ENCODE results near the gene MKLN1. TPM values are rescaled to one million over a fixed set of nuclear protein-coding genes. Genes with fewer than 3 reads are reported as not detected.

MKLN1 gene
- total and polyA plus RNA-seq, 2 donors from 2014 or later: 24.4 to 77.0 TPM

- no peak for DNase-seq
- peaks cover 0 to 2% (median 0%) of the 10 kb centered on the region in 3 donors for H3K9me3 ChIP-seq (ENCODE audit: control insufficient read depth in 2 of 3, insufficient read depth in 1 of 3, low read length in 3 of 3)
- H3K9ac ChIP-seq (ENCODE audit: low read length in 3 of 3): no peak overlapping the region
- H3K36me3 ChIP-seq (ENCODE audit: control insufficient read depth in 2 of 3, insufficient read depth in 3 of 3, low read length in 3 of 3): no peaks in the 10 kb centered on the region
- intact Hi-C loops (cut with DNase I): no loop called here
- H3K27me3 ChIP-seq (ENCODE audit: control insufficient read depth, insufficient read depth, low read length): no peaks in the 10 kb centered on the region
- H3K4me3 ChIP-seq (ENCODE audit: low read length in 3 of 3): no peak overlapping the region
- no peak for TF ChIP-seq CTCF (IDR thresholded peaks at IDR 0.05; ENCODE audit: borderline replicate concordance, extremely low read depth, insufficient read depth)
- no peak for FAIRE-seq
- peaks cover 0 to 4% (median 2%) of the 10 kb centered on the region in 3 donors for H3K4me1 ChIP-seq (ENCODE audit: control insufficient read depth in 2 of 3, insufficient read depth in 2 of 3, low read depth in 1 of 3, low read length in 3 of 3)
- no peak overlapping the region for H3K27ac ChIP-seq (ENCODE audit: low read depth in 2 of 2, low read length in 2 of 2)
These were observed 11.2 kb downstream of the MKLN1 start for GRCh38 chr7:131338691-131339390.

GRCh38 chr7:131341690-131342089, 14.0 kb downstream of the MKLN1 start:
- Histone ChIP-seq H3K36me3 (ENCODE audit: control insufficient read depth in 2 of 3, insufficient read depth in 3 of 3, low read length in 3 of 3) (no peaks in the 10 kb centered on the region), H3K27ac (ENCODE audit: low read depth in 2 of 2, low read length in 2 of 2) (no peak overlapping the region), H3K4me3 (ENCODE audit: low read length in 3 of 3) (no peak overlapping the region), H3K4me1 (ENCODE audit: control insufficient read depth in 2 of 3, insufficient read depth in 2 of 3, low read depth in 1 of 3, low read length in 3 of 3) (peaks cover 0 to 4% (median 2%) of the 10 kb centered on the region in 3 donors), H3K9me3 (ENCODE audit: control insufficient read depth in 2 of 3, insufficient read depth in 1 of 3, low read length in 3 of 3) (peaks cover 0 to 2% (median 0%) of the 10 kb centered on the region in 3 donors), H3K27me3 (ENCODE audit: control insufficient read depth, insufficient read depth, low read length) (no peaks in the 10 kb centered on the region), H3K9ac (ENCODE audit: low read length in 3 of 3) (no peak overlapping the region)
- no peak for FAIRE-seq
- DNase-seq: no peak
- no peak for TF ChIP-seq CTCF (IDR thresholded peaks at IDR 0.05; ENCODE audit: borderline replicate concordance, extremely low read depth, insufficient read depth)
- intact Hi-C loops (cut with DNase I): no loop called here

- no peak for FAIRE-seq
- DNase-seq: no peak
- no peak overlapping the region for H3K9ac ChIP-seq (ENCODE audit: low read length in 3 of 3)
These were observed 15.3 kb downstream of the MKLN1 start for GRCh38 chr7:131342864-131343442.

More at GRCh38 chr7:131342864-131343442, 15.3 kb downstream of the MKLN1 start:
- intact Hi-C loops (cut with DNase I): no loop called here
- Histone ChIP-seq H3K4me1 (ENCODE audit: control insufficient read depth in 2 of 3, insufficient read depth in 2 of 3, low read depth in 1 of 3, low read length in 3 of 3) (peaks cover 0 to 8% (median 5%) of the 10 kb centered on the region in 3 donors), H3K27ac (ENCODE audit: low read depth in 2 of 2, low read length in 2 of 2) (no peak overlapping the region), H3K9me3 (ENCODE audit: control insufficient read depth in 2 of 3, insufficient read depth in 1 of 3, low read length in 3 of 3) (no peaks in the 10 kb centered on the region), H3K36me3 (ENCODE audit: control insufficient read depth in 2 of 3, insufficient read depth in 3 of 3, low read length in 3 of 3) (no peaks in the 10 kb centered on the region), H3K4me3 (ENCODE audit: low read length in 3 of 3) (no peak overlapping the region), H3K27me3 (ENCODE audit: control insufficient read depth, insufficient read depth, low read length) (no peaks in the 10 kb centered on the region)
- no peak for TF ChIP-seq CTCF (IDR thresholded peaks at IDR 0.05; ENCODE audit: borderline replicate concordance, extremely low read depth, insufficient read depth)
